H1 (cell line): Measurements from ENCODE around the gene RUFY3. TPM values are rescaled to one million over a fixed set of nuclear protein-coding genes. Genes with fewer than 3 reads are reported as not detected.

Source experiments
- CTCF ChIA-PET: fragments of 300-600 bp; sonication (Branson Sonifier 250); formaldehyde crosslinking; loops from one replicate; lab custom pipeline; 2021; ENCODE audit not compliant: partially characterized antibody; lab: Charles Lee
- POLR2A ChIA-PET: fragments of 300-600 bp; sonication (Branson Sonifier 250); formaldehyde crosslinking; loops from one replicate; lab custom pipeline; 2021; ENCODE audit warnings: inconsistent platforms; ENCODE audit not compliant: partially characterized antibody; lab: Charles Lee
- DNase-seq, 2 experiments: peaks; one replicate each; pipeline versions ENCODE4 v3.0.0 to v3.0.0-alpha.2; 2010 to 2022; ENCODE audit warnings: low spot score in 2 of 2, low read depth in 1 of 2, mixed read lengths in 1 of 2
- FAIRE-seq: peaks from 2 replicates; lab custom pipeline; 2011; peaks lifted over from hg19 to GRCh38; lab: Jason Lieb, UNC
- H2AFZ ChIP-seq: 2 replicates; pipeline ENCODE4 v1.8.1; 2012; ENCODE audit warnings: low read length, inconsistent platforms
- H2AK5ac ChIP-seq: 2 replicates; pipeline ENCODE4 v1.6.1; 2013; ENCODE audit warnings: low read depth, low read length
- H2BK120ac ChIP-seq: replicated peaks from 2 replicates; pipeline ENCODE3; 2013; ENCODE audit warnings: low read depth, low read length, inconsistent platforms
- H2BK12ac ChIP-seq: 2 replicates; pipeline ENCODE4 v1.6.1; 2013; ENCODE audit warnings: low read depth, low read length
- H2BK15ac ChIP-seq: 2 replicates; pipeline ENCODE4 v1.6.1; 2013; ENCODE audit warnings: low read length
- H2BK20ac ChIP-seq: 2 replicates; pipeline ENCODE4 v1.6.1; 2013; ENCODE audit warnings: low read length
- H2BK5ac ChIP-seq: 2 replicates; pipeline ENCODE4 v1.6.1; 2013; ENCODE audit warnings: low read depth, low read length
- H3K14ac ChIP-seq: 2 replicates; pipeline ENCODE4 v1.6.1; 2013; ENCODE audit warnings: inconsistent platforms; ENCODE audit not compliant: insufficient read length
- H3K18ac ChIP-seq: 2 replicates; pipeline ENCODE4 v1.6.1; 2013; ENCODE audit warnings: low read length; ENCODE audit errors: extremely low read depth
- H3K23ac ChIP-seq: 2 replicates; pipeline ENCODE4 v1.6.1; 2013; ENCODE audit warnings: inconsistent platforms; ENCODE audit not compliant: insufficient read length
- H3K23me2 ChIP-seq: 2 replicates; pipeline ENCODE4 v1.6.1; 2013; ENCODE audit warnings: low read depth, low read length
- H3K27ac ChIP-seq: 2 replicates; pipeline ENCODE4 v1.6.1; 2011; ENCODE audit warnings: low read depth, low read length, inconsistent platforms
- H3K27me3 ChIP-seq, 4 experiments: replicated peaks in 1 of 4; 1 replicate in 1 of 4; 2 replicates in 3 of 4; pipeline versions ENCODE4 v1.6.1 to v1.8.1; 2011 to 2013; ENCODE audit warnings: low read length in 3 of 4, mild to moderate bottlenecking in 3 of 4, inconsistent platforms in 2 of 4, mixed read lengths in 2 of 4, moderate library complexity in 1 of 4; ENCODE audit not compliant: control insufficient read depth in 3 of 4, insufficient read depth in 3 of 4; ENCODE audit errors: extremely low read depth in 1 of 4
- H3K36me3 ChIP-seq, 4 experiments: 2 replicates each; pipeline versions ENCODE4 v1.6.1 to v1.8.1; 2011 to 2013; ENCODE audit warnings: mild to moderate bottlenecking in 4 of 4, low read length in 3 of 4, moderate library complexity in 2 of 4, control low read depth in 1 of 4, inconsistent platforms in 1 of 4; ENCODE audit not compliant: insufficient read depth in 4 of 4, control insufficient read depth in 2 of 4
- H3K4ac ChIP-seq: replicated peaks from 2 replicates; pipeline ENCODE3; 2013; ENCODE audit warnings: low read length, low read depth, mixed read lengths, inconsistent platforms; ENCODE audit not compliant: insufficient read length
- H3K4me1 ChIP-seq, 4 experiments: replicated peaks in 1 of 4; 1 replicate in 1 of 4; 2 replicates in 3 of 4; pipeline versions ENCODE4 v1.6.1 to v1.8.1; 2011 to 2013; ENCODE audit warnings: low read length in 3 of 4, inconsistent platforms in 2 of 4, mixed read lengths in 1 of 4; ENCODE audit not compliant: insufficient read depth in 4 of 4, control insufficient read depth in 3 of 4
- H3K4me2 ChIP-seq, 2 experiments: 2 replicates each; pipeline versions ENCODE4 v1.6.1 to v1.8.1; 2011 to 2013; ENCODE audit warnings: low read depth in 2 of 2, low read length in 2 of 2, control low read depth in 1 of 2, inconsistent platforms in 1 of 2, mild to moderate bottlenecking in 1 of 2; ENCODE audit not compliant: insufficient read depth in 1 of 2
- H3K4me3 ChIP-seq, 4 experiments: fragments of 200-600, 300-600 bp in 1 of 4; sonication (generic), shearing (Covaris generic), sonication (Bioruptor Twin) in 1 of 4; 2 replicates each; pipeline versions ENCODE4 v1.5.1 to v1.8.1; 2011 to 2016; ENCODE audit warnings: low read length in 4 of 4, low read depth in 3 of 4, control low read depth in 2 of 4, inconsistent platforms in 2 of 4, mild to moderate bottlenecking in 2 of 4, mixed read lengths in 1 of 4, moderate library complexity in 1 of 4; ENCODE audit not compliant: insufficient read depth in 2 of 4; ENCODE audit errors: extremely low read depth in 1 of 4
- H3K56ac ChIP-seq: replicated peaks from 2 replicates; pipeline ENCODE3; 2013; ENCODE audit warnings: low read depth, mild to moderate bottlenecking, mixed read lengths, low read length, inconsistent platforms; ENCODE audit not compliant: insufficient read length
- H3K79me1 ChIP-seq: 2 replicates; pipeline ENCODE4 v1.6.1; 2013; ENCODE audit warnings: low read depth, low read length, control low read depth
- H3K79me2 ChIP-seq, 2 experiments: 2 replicates each; pipeline versions ENCODE4 v1.6.1 to v1.8.1; 2012 to 2013; ENCODE audit warnings: low read length in 2 of 2, mild to moderate bottlenecking in 2 of 2, inconsistent platforms in 1 of 2; ENCODE audit not compliant: insufficient read depth in 2 of 2, control insufficient read depth in 1 of 2
- H3K9ac ChIP-seq, 4 experiments: replicated peaks in 1 of 4; 1 replicate in 1 of 4; 2 replicates in 3 of 4; pipeline versions ENCODE4 v1.6.1 to v1.8.1; 2011 to 2013; ENCODE audit warnings: low read depth in 3 of 4, low read length in 3 of 4, control low read depth in 2 of 4, mild to moderate bottlenecking in 2 of 4, moderate library complexity in 2 of 4, inconsistent platforms in 1 of 4; ENCODE audit errors: extremely low read depth in 1 of 4
- H3K9me3 ChIP-seq, 2 experiments: 2 replicates each; pipeline versions ENCODE4 v1.6.1 to v1.8.1; 2012 to 2013; ENCODE audit warnings: mild to moderate bottlenecking in 2 of 2, moderate library complexity in 2 of 2, control low read depth in 1 of 2, inconsistent platforms in 1 of 2, low read depth in 1 of 2, low read length in 1 of 2, mixed read lengths in 1 of 2; ENCODE audit not compliant: insufficient read depth in 2 of 2
- H4K20me1 ChIP-seq, 2 experiments: replicated peaks in 1 of 2; 2 replicates each; pipeline versions ENCODE3 to v1.8.1; 2011 to 2013; ENCODE audit warnings: inconsistent platforms in 2 of 2, low read length in 2 of 2, mild to moderate bottlenecking in 1 of 2; ENCODE audit not compliant: insufficient read depth in 2 of 2, control insufficient read depth in 1 of 2
- H4K5ac ChIP-seq: 2 replicates; pipeline ENCODE4 v1.6.1; 2013; ENCODE audit warnings: low read length, low read depth, mixed read lengths, inconsistent platforms; ENCODE audit not compliant: insufficient read length
- H4K8ac ChIP-seq: 2 replicates; pipeline ENCODE4 v1.8.0; 2013; ENCODE audit warnings: mild to moderate bottlenecking, moderate library complexity, low read length, inconsistent platforms; ENCODE audit not compliant: insufficient read depth; ENCODE audit errors: extremely low read depth
- H4K91ac ChIP-seq: replicated peaks from 2 replicates; pipeline ENCODE3; 2013; ENCODE audit warnings: low read length, mixed read lengths, inconsistent platforms; ENCODE audit not compliant: insufficient read length
- HDAC6 ChIP-seq: IDR thresholded peaks from one replicate; pipeline ENCODE4 v1.7.1; 2012; ENCODE audit warnings: low read depth, mild to moderate bottlenecking, inconsistent platforms, low read length, moderate library complexity
- SP1 ChIP-seq: IDR thresholded peaks from 2 replicates; pipeline ENCODE4 v1.6.1; 2011; ENCODE audit warnings: low read depth, low read length
- WGBS, 2 experiments: shearing (Covaris generic) in 1 of 2; methylation state at CpG; one replicate each; pipeline versions ENCODE4 v1.1.6 to v1.1.7; 2013 to 2015; ENCODE audit warnings: low lambda C conversion rate in 2 of 2, mixed read lengths in 2 of 2, inconsistent platforms in 1 of 2, low coverage in 1 of 2, missing lambda C conversion rate in 1 of 2; ENCODE audit not compliant: insufficient replicate concordance in 2 of 2, insufficient coverage in 1 of 2, insufficient read length in 1 of 2; ENCODE audit errors: extremely low coverage in 1 of 2, missing lambda C conversion rate in 1 of 2; 5-methylcytosine and 5-hydroxymethylcytosine counted together
- polyA plus RNA-seq, 7 experiments: library from polyadenylated mRNA; depleted of rRNA in 3 of 7; stranded (reverse) in 5 of 7; unstranded in 2 of 7; fragments of >200 nt in 5 of 7; fragments of 200-250 nt in 2 of 7; gene quantifications; 1 replicate in 5 of 7; 2 replicates in 1 of 7; 4 replicates in 1 of 7; pipeline versions ENCODE4 v1.2.1 to v1.2.3, GENCODE V29; 2011 to 2013; ENCODE audit warnings: missing spikeins in 2 of 7, mixed read lengths in 2 of 7
- total RNA-seq: library from RNA; stranded (reverse); fragmentation: NEBNext Ultra II Directional; extraction: Animal tissue kit (Norgen Biotek cat#: 25700); gene quantifications from 2 replicates; pipeline ENCODE4 v1.2.1, GENCODE V29; 2021

RUFY3 gene
- total and polyA plus RNA-seq, 2 of the 8 experiments (the other 6 are each of a cell fraction or from before 2014, with no cell fraction given), result 7.8 to 33.1 TPM

DNA sequence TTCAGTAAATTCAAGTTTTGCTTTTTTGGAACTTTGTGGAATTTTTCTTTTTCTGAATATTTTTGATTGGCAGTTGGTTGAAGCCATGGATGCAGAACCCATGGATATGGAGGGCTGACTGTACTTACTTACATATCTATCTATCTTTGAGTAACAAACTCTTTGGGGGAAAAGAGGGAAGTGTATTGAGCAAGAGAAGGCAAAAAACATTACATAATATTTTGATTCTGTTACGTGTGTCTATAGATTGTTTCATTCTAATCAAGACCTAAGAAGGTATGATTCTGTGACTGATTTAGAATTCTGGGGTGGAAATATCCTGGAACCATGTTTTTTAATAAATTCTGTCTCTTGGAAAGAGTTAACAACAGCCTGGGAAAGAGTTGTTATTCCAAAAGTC, 86.4 kb downstream of the RUFY3 start:
- H2BK120ac ChIP-seq, result no peak overlapping the region
- no peak overlapping the region for H3K4me2 ChIP-seq
- ChIA-PET CTCF (interaction anchor here (0.7 kb wide), 1 partner anchor 14 kb away, joined by 5 read pairs; no protein-coding TSS in a partner anchor), POLR2A (no interaction called here)
- H2BK15ac ChIP-seq, result no peak overlapping the region
- H3K4me3 ChIP-seq, result no peak overlapping the region
- no peak overlapping the region for H3K4ac ChIP-seq
- H2BK5ac ChIP-seq, result no peak overlapping the region
- H3K18ac ChIP-seq, result no peak overlapping the region
- no peak overlapping the region for H3K56ac ChIP-seq
- H3K27me3 ChIP-seq, result no peaks in the 10 kb centered on the region
- H3K4me1 ChIP-seq, result no peaks in the 10 kb centered on the region
- H3K27ac ChIP-seq, result no peak overlapping the region
- no peak overlapping the region for H3K14ac ChIP-seq
- no peak for DNase-seq
- H3K23ac ChIP-seq, result no peak overlapping the region
- no peak overlapping the region for H2AK5ac ChIP-seq
- H4K91ac ChIP-seq, result no peak overlapping the region
- no peak overlapping the region for H4K8ac ChIP-seq
- H3K36me3 ChIP-seq, result no peaks in the 10 kb centered on the region; a peak in 2 of 8 replicates
- FAIRE-seq, result no peak
- no peak overlapping the region for H4K5ac ChIP-seq
- TF ChIP-seq SP1, result no peak
- TF ChIP-seq HDAC6, result no peak
- H2BK20ac ChIP-seq, result no peak overlapping the region
- H4K20me1 ChIP-seq, result no peaks in the 10 kb centered on the region
- no peaks in the 10 kb centered on the region for H3K9me3 ChIP-seq
- no peak overlapping the region for H2AFZ ChIP-seq
- H3K9ac ChIP-seq, result no peak overlapping the region
- H3K23me2 ChIP-seq, result no peaks in the 10 kb centered on the region
- no peaks in the 10 kb centered on the region for H3K79me2 ChIP-seq
- no peaks in the 10 kb centered on the region for H3K79me1 ChIP-seq
- 100% methylated on average over 1 of the region's 1 CpG; no CpG with 5 or more reads in 1 of the 2 experiments for WGBS, 2 experiments
- H2BK12ac ChIP-seq, result no peak overlapping the region
